Activated gamma-delta T cell treated with anti-CD3 and anti-CD28 coated beads, Interleukin-2, amount 50 U/mL, for 16 hours (primary cell): ENCODE data around the gene ATR.

Source experiments
- DNase-seq: peaks from one replicate; pipeline ENCODE4 v3.0.0-alpha.2; 2020; ENCODE audit warnings: low read depth

The ATR gene

DNA sequence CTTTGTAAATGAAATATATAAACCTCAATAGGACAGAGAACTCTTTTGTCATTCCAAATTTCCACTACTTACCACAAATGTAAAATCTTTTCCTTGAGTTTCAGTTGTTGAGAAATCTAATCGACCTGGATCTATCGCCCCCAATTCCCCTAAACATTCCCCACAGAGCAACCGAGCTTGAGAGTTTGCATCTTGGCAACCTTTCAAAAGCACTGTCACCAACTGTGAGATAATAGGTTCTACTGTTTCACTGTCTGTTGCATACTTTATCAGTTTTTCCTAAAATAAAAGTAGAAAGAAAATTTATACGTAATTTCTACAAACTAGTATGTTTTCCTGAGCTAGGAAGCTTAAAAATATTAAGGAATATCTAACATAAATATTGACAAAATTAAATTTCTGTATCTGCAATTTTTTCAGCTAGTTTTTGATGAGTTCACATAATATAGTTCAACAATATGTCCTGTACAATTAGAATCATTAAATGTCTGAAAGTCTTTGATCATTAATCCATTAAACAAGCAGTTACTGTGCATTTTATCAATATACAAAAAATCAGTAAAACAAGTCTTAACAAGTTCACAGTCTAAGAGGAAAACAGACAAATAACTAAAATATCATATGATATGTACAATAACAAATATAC is 54.5 kb downstream of the ATR start:
- no peak for DNase-seq

GRCh38 chr3:142509079-142509478 is 69.5 kb downstream of the ATR start:
- no peak for DNase-seq

- DNase-seq: no peak
Observed at GRCh38 chr3:142507241-142507640, 71.3 kb downstream of the ATR start.

DNA sequence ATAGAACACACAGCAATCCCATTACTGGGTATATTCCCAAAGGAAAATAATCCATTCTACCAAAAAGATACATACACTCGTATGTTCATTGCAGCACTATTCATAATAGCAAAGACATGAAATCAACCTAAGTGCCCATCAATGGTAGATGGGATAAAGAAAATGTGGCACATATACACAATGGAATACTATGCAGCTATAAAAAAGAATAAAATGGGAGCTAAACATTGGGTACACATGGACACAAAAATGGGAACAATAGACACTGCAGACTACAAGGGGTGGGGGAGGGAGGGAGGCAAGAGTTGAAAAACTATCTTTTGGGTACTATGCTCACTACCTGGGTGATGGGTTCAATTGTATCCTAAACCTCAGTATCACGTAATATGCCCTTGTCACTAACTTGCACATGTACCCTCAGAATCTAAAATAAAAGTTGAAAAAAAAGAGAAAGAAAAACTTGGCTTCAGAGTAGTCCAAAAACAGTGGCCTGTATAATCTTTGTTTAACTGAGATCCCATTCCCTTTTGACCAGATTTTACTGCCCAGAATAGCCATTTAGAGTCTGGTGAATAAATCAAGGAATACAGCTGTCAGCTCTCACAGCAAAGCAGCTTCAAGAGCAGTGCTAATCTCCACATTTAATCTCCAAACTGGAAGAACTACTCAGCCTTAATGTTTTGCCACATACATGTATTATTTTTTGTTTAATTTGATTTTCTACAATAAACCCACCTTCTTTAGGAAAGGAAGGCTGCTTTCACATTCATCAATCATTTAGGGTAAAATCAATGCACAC is 76.1 kb downstream of the ATR start:
- no peak for DNase-seq

GRCh38 chr3:142501004-142501926 is 77.3 kb downstream of the ATR start:
- no peak for DNase-seq

DNA sequence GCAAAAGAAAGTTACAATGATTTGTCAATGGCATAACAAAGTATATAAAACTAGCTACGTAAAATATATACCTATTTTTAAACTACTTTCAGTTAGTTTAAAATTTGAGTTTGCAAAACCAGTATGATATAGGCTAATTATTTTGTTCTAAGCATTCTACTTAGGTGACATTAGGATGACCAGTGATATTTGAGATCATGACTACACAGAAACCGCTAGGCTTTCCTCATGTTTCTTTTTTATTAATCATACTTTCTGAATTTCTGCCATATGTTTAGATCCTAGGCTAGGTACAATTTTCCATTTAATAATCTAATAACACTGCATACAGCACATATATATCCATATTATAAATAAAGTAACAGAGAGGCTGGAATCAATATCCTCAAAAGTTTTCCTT is 78.3 kb downstream of the ATR start:
- no peak for DNase-seq

DNA sequence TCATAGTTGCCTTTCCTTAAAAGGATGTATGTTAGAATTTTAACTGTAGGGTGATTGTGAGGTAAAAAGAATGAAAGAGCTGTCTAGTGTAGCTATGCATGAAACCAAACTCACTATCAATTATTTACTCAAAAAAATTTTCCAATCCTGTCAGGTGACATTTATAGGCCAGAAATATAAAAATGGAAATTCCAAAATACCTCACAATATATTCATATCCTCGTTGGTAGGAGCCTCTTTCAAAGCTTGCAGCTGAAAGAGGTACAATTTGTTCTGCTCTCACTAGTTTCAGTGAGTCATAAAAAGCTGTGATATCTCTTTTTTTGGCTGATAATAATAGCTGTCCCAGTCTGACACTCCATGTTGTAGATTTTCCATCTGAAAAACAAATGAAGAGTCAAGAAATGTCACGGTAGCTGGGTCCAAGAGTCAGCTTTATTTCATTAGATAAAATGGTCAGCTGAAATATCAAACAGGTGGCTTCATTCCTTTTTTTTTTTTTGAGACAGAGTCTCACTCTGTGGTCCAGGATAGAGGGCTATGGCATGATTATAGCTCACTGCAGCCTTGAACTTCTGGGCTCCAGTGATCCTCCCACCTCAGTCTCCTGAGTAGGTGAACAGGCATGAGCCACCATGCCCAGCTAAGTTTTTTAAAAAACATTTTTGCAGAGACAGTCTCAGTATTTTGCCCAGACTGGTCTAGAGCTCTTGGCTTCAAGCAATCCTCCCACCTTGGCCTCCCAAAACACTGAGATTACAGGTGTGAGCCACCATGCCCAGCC is 79.9 kb downstream of the ATR start:
- DNase-seq: no peak

DNA sequence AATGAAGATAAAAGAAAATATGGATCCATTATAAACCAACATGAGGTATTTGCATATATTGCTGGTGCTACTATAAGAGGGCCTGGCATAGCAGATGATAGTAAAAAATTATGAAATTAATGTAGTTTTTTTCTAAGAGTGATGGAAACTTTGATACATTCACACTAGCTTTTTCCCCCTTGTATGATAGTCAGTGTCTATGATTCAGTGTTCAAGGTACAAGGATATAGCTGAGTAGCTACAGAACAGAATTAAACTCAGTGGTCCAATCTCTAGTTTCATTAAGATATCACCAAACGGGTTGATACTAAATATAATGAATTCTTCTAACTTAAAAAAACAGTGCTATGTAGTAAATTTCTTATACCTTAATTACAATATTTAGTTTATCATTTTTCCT is 80.8 kb downstream of the ATR start:
- DNase-seq: no peak

DNA sequence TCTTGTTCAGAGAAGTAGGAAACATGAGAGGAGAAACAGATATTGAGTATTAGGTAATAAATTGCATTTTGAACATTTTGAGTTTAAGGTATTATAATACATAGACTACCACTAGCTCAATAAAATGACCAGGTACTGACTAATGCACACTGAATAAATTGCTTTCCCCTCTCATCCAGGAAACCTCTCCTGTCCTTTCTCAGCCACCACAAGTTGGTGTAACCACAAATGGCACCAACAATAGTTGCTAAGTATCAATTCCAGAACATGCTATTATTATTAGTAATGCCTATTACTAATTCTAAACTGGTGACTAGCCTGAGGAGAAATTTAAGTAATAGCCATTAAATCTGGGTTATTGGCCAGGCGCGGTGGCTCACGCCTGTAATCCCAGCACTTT is 83.4 kb downstream of the ATR start:
- DNase-seq: no peak

GRCh38 chr3:142492184-142492583 is 86.3 kb downstream of the ATR start:
- DNase-seq: no peak

DNA sequence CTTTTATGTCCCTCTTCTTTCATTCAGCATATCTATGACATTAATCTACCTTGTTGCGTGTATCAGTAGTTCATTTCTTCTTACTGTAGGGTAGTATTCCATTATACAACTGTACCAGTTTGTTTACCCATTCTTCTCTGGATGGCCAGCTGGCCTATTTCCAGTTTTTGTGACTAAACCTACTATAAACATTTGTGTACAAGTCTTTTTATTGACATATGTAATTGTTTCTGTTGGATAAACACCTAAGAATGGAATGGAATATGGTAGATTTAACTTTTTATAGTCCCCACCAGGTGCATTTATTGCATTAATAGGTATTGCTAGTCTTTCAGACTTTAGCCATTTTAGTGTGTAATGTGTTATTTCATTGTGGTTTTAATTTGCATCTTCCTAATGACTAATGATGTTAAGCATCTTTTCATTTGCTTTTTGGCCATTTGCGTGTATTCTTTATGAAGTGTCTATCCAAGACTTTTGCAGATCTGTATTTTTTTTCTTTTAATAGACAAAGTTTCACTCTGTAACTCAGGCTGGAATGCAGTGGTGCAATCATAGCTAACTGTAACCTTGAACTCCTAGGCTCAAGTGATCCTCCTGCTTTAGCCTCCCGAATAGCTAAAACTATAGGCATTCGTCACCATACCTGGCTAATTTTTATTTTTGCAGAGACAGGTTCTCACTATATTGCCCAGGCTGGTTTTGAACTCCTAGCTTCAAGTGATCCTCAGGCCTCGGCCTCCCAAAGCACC is 88.8 kb downstream of the ATR start:
- DNase-seq: no peak

- no peak for DNase-seq
Observed at GRCh38 chr3:142484912-142485435, 93.6 kb downstream of the ATR start.

DNA sequence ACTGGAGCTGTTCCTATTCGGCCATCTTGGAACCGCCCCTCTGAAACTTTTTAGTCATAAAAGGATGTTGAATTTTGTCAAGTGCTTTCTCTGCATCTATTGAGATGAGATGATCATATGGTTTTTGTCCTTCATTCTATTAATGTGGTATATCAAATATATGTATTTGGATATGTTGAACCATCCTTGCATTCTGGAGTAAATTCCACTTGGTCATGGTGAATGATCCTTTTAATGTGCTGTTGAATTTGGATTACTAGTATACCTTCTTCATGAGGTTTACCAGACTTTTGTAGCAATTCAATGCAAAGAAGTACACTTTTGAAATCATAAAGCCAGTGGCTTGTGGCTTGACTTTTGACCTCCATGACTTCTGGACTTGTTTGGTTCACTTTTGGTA is 97.3 kb downstream of the ATR start:
- no peak for DNase-seq

DNA sequence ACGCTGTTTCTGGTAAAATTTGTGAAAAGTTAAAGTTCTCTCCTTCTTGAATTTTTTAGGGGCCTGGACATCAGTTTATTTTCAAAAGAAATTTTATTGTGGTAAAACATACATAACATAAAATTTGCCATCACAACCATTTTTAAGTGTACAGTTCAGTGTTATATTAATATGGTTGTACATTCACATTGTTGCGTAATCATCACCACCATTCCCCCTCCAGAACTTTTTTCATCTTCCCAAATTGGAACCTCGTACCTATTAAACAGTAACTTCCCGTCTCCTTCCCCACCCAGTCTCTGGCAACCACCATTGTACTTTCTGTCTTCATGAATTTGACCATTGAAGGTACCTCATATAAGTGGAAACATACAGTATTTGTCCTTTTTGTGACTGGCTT is 107.7 kb downstream of the ATR start:
- no peak for DNase-seq

- no peak for DNase-seq
Observed at GRCh38 chr3:142468456-142468855, 110.1 kb downstream of the ATR start.

GRCh38 chr3:142467768-142468167 is 110.8 kb downstream of the ATR start:
- DNase-seq: no peak

GRCh38 chr3:142460689-142461088 is 117.8 kb downstream of the ATR start:
- DNase-seq: no peak

DNA sequence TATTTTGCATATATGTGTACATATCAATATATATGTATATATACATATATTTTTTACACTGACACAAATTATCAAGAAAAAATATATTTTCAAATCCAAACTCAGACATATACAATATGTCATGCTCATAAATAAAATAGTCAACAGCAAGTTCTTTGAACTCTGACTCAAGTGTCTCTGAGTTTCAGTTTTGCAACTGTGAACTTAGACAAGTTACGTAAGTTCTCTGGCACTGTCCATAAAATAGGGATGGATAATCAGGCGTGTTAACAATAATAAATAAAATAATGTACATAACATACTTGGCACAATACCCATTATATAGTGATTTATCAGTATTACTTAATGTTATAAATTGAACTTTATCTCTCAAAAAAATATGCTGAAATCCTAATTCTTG is 118.6 kb downstream of the ATR start:
- no peak for DNase-seq

DNA sequence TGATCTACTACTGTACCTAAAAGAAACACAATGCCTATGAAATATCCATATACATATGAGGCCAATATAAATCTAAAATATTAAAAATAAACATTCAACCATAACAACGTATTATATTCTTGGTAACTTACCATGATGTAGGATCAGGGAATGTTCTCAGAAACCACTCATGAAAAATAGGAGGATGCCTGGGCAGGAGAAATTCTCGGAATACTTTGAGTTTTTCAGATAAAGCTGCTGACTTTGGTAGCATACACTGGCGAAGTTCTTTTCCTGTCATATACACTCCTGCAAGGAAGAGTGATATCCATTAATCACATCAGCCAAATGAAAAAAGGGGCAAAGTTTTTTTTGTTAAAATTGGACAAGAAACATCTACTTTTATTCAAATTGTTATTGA is 119.4 kb downstream of the ATR start:
- no peak for DNase-seq

GRCh38 chr3:142450881-142451280 is 127.7 kb downstream of the ATR start:
- DNase-seq: no peak

- DNase-seq: no peak
Observed at GRCh38 chr3:142450189-142450588, 128.3 kb downstream of the ATR start.
